Adipose tissue (tissue), 3 donors: Measurements from ENCODE around the gene DNASE1L3. TPM values are rescaled to one million over a fixed set of nuclear protein-coding genes. Genes with fewer than 3 reads are reported as not detected.

Experiments
- H3K27ac ChIP-seq: one replicate; pipeline ENCODE4 v1.5.1; 2013; ENCODE audit warnings: low read depth, low read length
- WGBS, 3 donors: extraction: QIAGEN DNeasy Blood & Tissue Kit; methylation state at CpG; one replicate each; pipeline ENCODE4 v1.1.7; 2013; 5-methylcytosine and 5-hydroxymethylcytosine counted together
- polyA plus RNA-seq, 3 donors: library from polyadenylated mRNA; stranded (reverse); fragments of 200-250 nt; gene quantifications; one replicate each; pipeline ENCODE4 v1.2.3, GENCODE V29; 2013
- donor health status: healthy with polysubstance abuse.
- donor health status: Bipolar disorder and iron deficiency.
- donor health status: healthy.

DNASE1L3 gene
- polyA plus RNA-seq, 3 donors = 0.95 to 4.9 (median 0.98) TPM

GRCh38 chr3:58188173-58188564 lies 22.6 kb downstream of the DNASE1L3 start:
- no peak overlapping the region for H3K27ac ChIP-seq
- WGBS, 3 donors = 63 to 83% (median 80%) methylated on average over 6 of the region's 6 CpGs

GRCh38 chr3:58184982-58185360 lies 25.8 kb downstream of the DNASE1L3 start:
- no peak overlapping the region for H3K27ac ChIP-seq
- WGBS, 3 donors = 82 to 94% (median 90%) methylated on average over 7 of the region's 7 CpGs

- 90 to 95% (median 92%) methylated on average over 11 of the region's 11 CpGs for WGBS, 3 donors
- no peak overlapping the region for H3K27ac ChIP-seq
Observed at GRCh38 chr3:58184309-58184981, 26.3 kb downstream of the DNASE1L3 start.

- H3K27ac ChIP-seq = no peak overlapping the region
- 84 to 95% (median 89%) methylated on average over 12 of the region's 12 CpGs for WGBS, 3 donors
Observed at GRCh38 chr3:58183891-58184290, 26.9 kb downstream of the DNASE1L3 start.

- H3K27ac ChIP-seq = no peak overlapping the region
- WGBS, 3 donors = 82 to 88% (median 82%) methylated on average over 1 of the region's 1 CpG
Observed at GRCh38 chr3:58183221-58183620, 27.6 kb downstream of the DNASE1L3 start.

GRCh38 chr3:58180940-58181587 lies 29.7 kb downstream of the DNASE1L3 start:
- WGBS, 3 donors = 88 to 100% (median 98%) methylated on average over 1 of the region's 1 CpG

GRCh38 chr3:58180099-58180880 lies 30.5 kb downstream of the DNASE1L3 start:
- WGBS, 3 donors = 86 to 88% (median 88%) methylated on average over 12 of the region's 12 CpGs
- H3K27ac ChIP-seq = no peak overlapping the region

More at GRCh38 chr3:58180940-58181587, 29.7 kb downstream of the DNASE1L3 start:
- H3K27ac ChIP-seq = no peak overlapping the region

- 83 to 89% (median 84%) methylated on average over 13 of the region's 13 CpGs for WGBS, 3 donors
Observed at GRCh38 chr3:58179235-58180098, 31.3 kb downstream of the DNASE1L3 start.

GRCh38 chr3:58178528-58179234 lies 32.1 kb downstream of the DNASE1L3 start:
- no peak overlapping the region for H3K27ac ChIP-seq
- WGBS, 3 donors = 69 to 79% (median 70%) methylated on average over 17 of the region's 17 CpGs

More at GRCh38 chr3:58179235-58180098, 31.3 kb downstream of the DNASE1L3 start:
- no peak overlapping the region for H3K27ac ChIP-seq

GRCh38 chr3:58177747-58178527 lies 32.8 kb downstream of the DNASE1L3 start:
- H3K27ac ChIP-seq = no peak overlapping the region
- 9 to 13% (median 10%) methylated on average over 44 to 46 of the region's 46 CpGs for WGBS, 3 donors

- WGBS, 3 donors = 93 to 95% (median 93%) methylated on average over 10 of the region's 10 CpGs
- H3K27ac ChIP-seq = no peak overlapping the region
Observed at GRCh38 chr3:58176827-58177489, 33.8 kb downstream of the DNASE1L3 start.

- 75 to 90% (median 83%) methylated on average over 3 of the region's 3 CpGs for WGBS, 3 donors
Observed at GRCh38 chr3:58176185-58176530, 34.6 kb downstream of the DNASE1L3 start.

GRCh38 chr3:58175437-58176184 lies 35.2 kb downstream of the DNASE1L3 start:
- 19 to 29% (median 28%) methylated on average over 18 of the region's 18 CpGs for WGBS, 3 donors
- H3K27ac ChIP-seq = no peak overlapping the region

More at GRCh38 chr3:58176185-58176530, 34.6 kb downstream of the DNASE1L3 start:
- no peak overlapping the region for H3K27ac ChIP-seq

GRCh38 chr3:58175187-58175436 lies 35.7 kb downstream of the DNASE1L3 start:
- WGBS, 3 donors = 8 to 16% (median 11%) methylated on average over 3 of the region's 3 CpGs
- H3K27ac ChIP-seq = no peak overlapping the region

GRCh38 chr3:58173669-58174398 lies 36.9 kb downstream of the DNASE1L3 start:
- WGBS, 3 donors = 44 to 62% (median 61%) methylated on average over 12 of the region's 12 CpGs
- H3K27ac ChIP-seq = no peak overlapping the region
